Measurements from ENCODE around the gene SPDYE2B.
A peak's percentile ranks its signal among the peaks of the same experiment; 100 is the strongest.
"Not testable (repeated sequence)": the region's sequence is repeated elsewhere in the genome, so short reads cannot be mapped to it uniquely, and the experiment has no call there.

Gene SPDYE2B

GRCh38 chr7:102647813-102648212, 2.3 kb upstream of the SPDYE2B start:
- DNase-seq, result not testable (repeated sequence)

DNA sequence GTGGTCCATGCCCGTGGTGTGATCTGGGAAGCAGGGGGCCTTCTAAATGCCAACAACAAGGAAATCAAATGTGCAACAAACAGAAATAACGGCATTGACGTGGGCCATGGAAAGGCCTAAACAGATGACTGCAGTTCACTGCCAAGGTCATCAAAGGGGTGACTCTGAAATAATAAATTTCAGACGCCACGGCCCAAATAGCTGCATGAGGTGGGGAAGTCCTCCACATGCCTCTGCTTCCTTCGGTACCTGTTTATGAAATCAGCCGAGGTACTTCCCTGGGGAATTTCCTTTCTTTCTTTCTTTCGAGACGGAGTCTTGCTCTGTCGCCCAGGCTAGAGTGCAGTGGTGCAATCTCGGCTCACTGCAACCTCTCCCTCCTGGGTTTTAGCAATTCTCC, 14.6 kb downstream of the SPDYE2B start:
- not testable (repeated sequence) for DNase-seq

- not testable (repeated sequence) for DNase-seq
Measured at GRCh38 chr7:102666850-102667249, 16.7 kb downstream of the SPDYE2B start.

DNA sequence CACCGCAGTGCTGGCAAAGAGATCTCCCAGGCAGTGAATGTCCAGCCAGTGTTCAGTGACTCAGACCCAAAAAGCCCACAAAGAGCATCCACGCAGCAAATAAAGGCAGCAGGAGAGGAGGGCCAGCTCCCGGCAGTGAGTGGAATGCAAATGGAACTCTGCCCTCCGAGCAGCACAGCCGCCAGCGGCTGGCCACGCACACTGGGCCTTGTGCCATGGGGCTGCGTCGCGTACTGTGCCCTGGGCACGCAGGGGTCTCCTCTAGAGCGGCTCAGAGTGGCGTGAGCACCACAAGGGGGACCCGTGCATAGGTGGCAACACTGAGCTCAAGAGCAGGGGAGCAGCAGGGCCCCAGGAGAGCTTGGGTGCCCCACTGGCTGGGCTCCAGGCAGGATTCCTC, 17.4 kb downstream of the SPDYE2B start:
- DNase-seq, result not testable (repeated sequence)

- DNase-seq, result not testable (repeated sequence)
Measured at GRCh38 chr7:102671166-102671955, 21.2 kb downstream of the SPDYE2B start, which contains the start of gene POLR2J2. Gene POLR2J2 (minus strand): TSS chr7:102671663. CDS start chr7:102671601, 62 bp downstream.

DNA sequence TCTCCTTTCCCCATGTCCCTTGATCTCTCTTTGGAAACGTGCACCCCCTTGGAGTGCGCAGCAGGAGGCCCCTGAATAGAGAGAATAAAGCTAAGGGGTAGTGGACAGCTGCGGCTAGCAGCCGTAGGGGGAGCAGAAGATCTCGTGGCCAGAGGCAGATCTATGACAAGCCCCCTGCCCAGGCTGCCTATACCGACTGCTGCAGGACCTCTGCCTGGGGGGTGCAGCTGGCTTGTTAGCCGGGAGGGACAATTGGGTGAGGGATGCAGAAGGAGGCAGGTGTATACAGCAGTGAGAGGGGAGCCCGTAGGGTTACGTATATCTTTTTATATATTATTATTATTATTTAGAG, 21.8 kb downstream of the SPDYE2B start:
- DNase-seq, result not testable (repeated sequence)

DNA sequence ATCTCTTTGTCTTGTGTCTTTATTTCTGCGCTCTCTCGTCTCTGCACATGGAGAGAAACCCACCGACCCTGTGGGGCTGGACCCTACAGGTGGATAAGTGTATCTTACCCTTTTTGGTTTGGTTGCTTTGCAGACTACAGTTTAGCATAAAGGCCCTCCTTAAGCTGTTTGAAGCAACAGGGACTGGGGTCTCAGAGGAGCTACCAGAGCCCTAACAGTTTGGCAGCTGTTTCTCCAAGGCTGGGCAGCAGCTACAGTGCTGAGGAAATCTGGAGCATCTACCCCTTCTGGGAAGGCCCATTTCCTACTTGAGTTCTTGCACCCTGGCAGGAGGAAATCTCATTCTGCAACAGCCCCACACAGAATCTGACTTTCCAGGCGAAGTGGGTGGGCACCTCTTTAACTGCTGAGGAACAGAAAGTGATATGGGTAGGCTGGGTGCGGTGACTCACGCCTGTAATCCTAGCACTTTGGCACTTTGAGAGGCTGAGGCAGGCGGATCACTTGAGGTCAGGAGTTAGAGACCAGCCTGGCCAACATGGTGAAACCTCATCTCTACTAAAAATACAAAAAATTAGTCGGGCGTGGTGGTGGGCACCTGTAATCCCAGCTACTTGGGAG, 23.4 kb downstream of the SPDYE2B start:
- DNase-seq, result not testable (repeated sequence)

- DNase-seq, result peak; percentile 18
Measured at GRCh38 chr7:102675545-102675944, 25.4 kb downstream of the SPDYE2B start.

DNA sequence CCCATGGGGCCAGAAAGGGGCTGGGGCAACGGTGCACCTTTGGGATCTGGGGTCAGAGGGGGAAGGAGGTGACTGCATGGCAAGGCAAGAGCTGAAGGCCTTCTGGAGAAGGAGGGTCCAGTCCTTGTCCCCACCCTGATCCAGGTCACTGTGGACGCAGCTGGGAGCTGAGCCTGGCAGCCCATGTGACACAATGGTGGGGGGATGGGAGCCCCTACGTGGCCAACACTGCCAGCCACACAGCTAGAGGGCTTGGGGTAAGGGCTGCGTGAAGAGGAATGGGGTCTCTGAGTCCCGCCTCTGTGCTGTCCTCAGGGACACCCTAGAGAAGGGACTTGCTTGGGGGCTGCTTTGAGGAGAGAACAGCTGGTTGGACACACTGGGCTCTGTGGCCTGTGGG, 30.7 kb downstream of the SPDYE2B start:
- DNase-seq, result not testable (repeated sequence)

GRCh38 chr7:102682560-102682959, 32.4 kb downstream of the SPDYE2B start:
- DNase-seq, result not testable (repeated sequence)

DNA sequence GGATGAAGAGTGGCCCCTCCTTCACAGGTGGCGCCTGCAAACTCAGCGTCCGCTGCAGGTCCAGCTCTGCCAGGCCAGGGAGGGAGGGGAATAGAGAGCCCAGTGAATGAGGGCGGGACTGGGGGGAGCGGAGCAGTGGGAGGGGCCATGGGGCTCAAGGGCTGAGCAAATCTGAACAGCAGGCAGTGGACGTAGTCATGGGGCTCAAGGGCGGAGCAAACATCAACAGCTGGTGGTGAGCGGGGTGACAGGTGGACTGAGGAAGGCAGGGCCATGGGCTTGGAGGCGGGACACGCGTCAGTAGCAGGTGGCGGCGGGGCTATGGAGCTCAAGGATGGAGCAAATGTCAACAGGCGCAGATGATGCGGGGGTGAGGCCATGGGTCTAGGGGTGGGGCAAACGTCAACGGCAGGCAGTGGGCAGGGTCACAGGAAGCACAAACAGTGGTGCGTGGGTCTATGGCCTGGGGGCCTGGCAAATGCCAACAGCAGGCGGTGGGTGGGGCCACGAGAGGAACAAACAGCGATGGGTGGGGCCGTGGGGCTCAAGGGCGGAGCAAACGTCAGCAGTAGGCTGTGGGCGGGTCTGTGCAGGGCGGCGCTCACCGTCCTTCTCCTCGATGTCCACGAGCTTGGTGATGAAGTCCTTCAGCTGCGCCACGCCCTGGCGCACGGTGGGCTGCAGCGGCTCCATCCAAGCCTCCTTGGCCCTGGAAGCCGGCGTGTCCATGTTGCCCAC, 38.3 kb downstream of the SPDYE2B start:
- DNase-seq, result not testable (repeated sequence)

DNA sequence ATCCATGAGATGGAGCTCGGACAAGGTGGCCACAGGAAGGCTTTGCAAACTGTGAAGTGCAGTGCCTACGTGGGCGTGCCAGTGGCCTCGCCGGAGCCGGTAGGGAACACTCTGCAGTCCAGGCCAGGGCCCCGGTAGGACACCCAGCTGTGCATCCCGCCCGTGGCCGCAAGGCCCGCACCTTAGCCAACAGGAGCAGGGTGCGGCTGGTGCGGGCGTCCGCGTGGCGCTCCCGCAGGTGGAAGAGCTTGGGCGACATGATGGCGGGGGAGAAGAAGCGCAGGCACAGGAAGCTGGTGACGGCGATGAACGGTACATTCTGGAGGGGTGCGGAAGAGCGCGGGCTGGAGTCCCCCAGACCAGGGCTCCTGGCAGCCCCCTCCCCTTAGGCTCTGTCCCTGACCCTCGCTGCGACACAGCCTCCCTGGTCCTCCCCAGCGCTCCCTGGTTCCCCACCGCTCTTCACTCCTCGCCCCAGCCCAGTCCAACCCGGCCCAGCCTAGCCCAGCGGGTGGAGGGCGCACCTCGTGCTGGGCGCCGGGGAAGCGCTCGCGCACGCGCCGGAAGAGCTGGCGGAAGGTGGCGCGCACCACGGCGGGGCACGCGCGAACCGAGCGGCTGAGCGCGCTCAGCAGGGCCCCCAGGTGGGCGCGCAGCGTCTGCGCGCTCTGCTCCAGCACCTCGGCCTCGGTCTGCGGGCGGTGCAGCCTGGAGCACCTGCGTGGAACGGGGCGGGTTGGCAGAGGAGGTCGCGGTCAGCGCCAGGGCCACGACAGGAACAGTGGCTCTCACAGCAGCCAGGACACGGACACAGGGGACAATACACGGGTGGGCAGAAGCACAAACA, 39.5 kb downstream of the SPDYE2B start:
- peak; percentile 25 for DNase-seq

- DNase-seq, result not testable (repeated sequence)
Measured at GRCh38 chr7:102690602-102691001, 40.5 kb downstream of the SPDYE2B start.

- DNase-seq, result not testable (repeated sequence)
Measured at GRCh38 chr7:102694008-102694407, 43.9 kb downstream of the SPDYE2B start.

DNA sequence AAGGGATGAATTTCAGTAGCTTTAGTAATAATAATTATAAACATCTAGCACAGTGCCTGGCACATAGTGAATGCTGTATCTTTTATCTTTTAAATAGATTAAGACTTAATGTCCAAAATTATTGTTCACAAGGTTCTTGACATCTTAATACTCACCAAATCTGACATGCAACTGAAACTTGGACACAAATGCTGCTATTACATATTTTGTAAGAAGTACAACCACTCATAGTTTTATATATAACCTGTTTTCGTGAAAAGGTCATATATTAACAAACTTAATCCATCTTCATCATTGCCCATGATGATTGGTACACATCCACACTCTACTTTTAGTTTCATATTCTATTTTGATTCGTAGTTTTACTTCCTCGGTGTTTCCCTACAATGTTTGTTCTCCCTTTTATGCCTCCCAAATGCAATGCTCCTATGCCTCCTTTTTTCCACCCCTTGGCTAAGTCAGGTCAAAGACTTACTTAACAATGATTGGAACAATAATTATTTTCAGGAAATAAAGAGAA, 45.0 kb downstream of the SPDYE2B start:
- DNase-seq, result not testable (repeated sequence)

DNA sequence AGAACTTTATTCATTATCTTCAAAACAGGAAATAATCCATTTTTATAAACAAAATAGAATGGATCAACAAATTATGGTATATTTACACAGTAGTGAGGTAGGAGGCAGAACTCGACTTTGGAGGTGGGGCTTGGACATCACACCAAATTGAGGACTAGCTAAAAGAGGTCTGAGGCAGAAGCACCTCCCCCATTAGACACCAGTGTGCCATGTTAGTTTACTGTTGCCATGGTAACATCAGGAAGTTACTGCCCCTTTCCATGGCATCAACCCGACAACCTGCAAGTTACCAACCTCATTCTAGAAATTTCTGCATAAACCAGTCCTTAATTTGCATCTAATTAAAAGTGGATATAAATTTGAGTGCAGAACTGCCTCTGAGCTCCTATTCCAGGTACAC, 45.9 kb downstream of the SPDYE2B start:
- DNase-seq, result not testable (repeated sequence)

GRCh38 chr7:102697642-102698512, 47.8 kb downstream of the SPDYE2B start:
- not testable (repeated sequence) for DNase-seq

- not testable (repeated sequence) for DNase-seq
Measured at GRCh38 chr7:102698962-102699750, 49.0 kb downstream of the SPDYE2B start.

Measured in stimulated activated CD4-positive, alpha-beta T cell treated with anti-CD3 and anti-CD28 coated beads, Interleukin-15, amount 100 ng/mL, for 24 hours (primary cell).